H1 (cell line): ENCODE results near the gene JUN. TPM values are rescaled to one million over a fixed set of nuclear protein-coding genes. Genes with fewer than 3 reads are reported as not detected.

ENCODE experiments used
- CTCF ChIA-PET: fragments of 300-600 bp; sonication (Branson Sonifier 250); formaldehyde crosslinking; loops from one replicate; lab custom pipeline; 2021; ENCODE audit not compliant: partially characterized antibody; lab: Charles Lee
- POLR2A ChIA-PET: fragments of 300-600 bp; sonication (Branson Sonifier 250); formaldehyde crosslinking; loops from one replicate; lab custom pipeline; 2021; ENCODE audit warnings: inconsistent platforms; ENCODE audit not compliant: partially characterized antibody; lab: Charles Lee
- DNase-seq, 2 experiments: peaks; one replicate each; pipeline versions ENCODE4 v3.0.0 to v3.0.0-alpha.2; 2010 to 2022; ENCODE audit warnings: low spot score in 2 of 2, low read depth in 1 of 2, mixed read lengths in 1 of 2
- FAIRE-seq: peaks from 2 replicates; lab custom pipeline; 2011; peaks lifted over from hg19 to GRCh38; lab: Jason Lieb, UNC
- H2AFZ ChIP-seq: 2 replicates; pipeline ENCODE4 v1.8.1; 2012; ENCODE audit warnings: low read length, inconsistent platforms
- H2AK5ac ChIP-seq: 2 replicates; pipeline ENCODE4 v1.6.1; 2013; ENCODE audit warnings: low read depth, low read length
- H2BK120ac ChIP-seq: replicated peaks from 2 replicates; pipeline ENCODE3; 2013; ENCODE audit warnings: low read depth, low read length, inconsistent platforms
- H2BK12ac ChIP-seq: 2 replicates; pipeline ENCODE4 v1.6.1; 2013; ENCODE audit warnings: low read depth, low read length
- H2BK15ac ChIP-seq: 2 replicates; pipeline ENCODE4 v1.6.1; 2013; ENCODE audit warnings: low read length
- H2BK20ac ChIP-seq: 2 replicates; pipeline ENCODE4 v1.6.1; 2013; ENCODE audit warnings: low read length
- H2BK5ac ChIP-seq: 2 replicates; pipeline ENCODE4 v1.6.1; 2013; ENCODE audit warnings: low read depth, low read length
- H3K14ac ChIP-seq: 2 replicates; pipeline ENCODE4 v1.6.1; 2013; ENCODE audit warnings: inconsistent platforms; ENCODE audit not compliant: insufficient read length
- H3K18ac ChIP-seq: 2 replicates; pipeline ENCODE4 v1.6.1; 2013; ENCODE audit warnings: low read length; ENCODE audit errors: extremely low read depth
- H3K23ac ChIP-seq: 2 replicates; pipeline ENCODE4 v1.6.1; 2013; ENCODE audit warnings: inconsistent platforms; ENCODE audit not compliant: insufficient read length
- H3K23me2 ChIP-seq: 2 replicates; pipeline ENCODE4 v1.6.1; 2013; ENCODE audit warnings: low read depth, low read length
- H3K27ac ChIP-seq: 2 replicates; pipeline ENCODE4 v1.6.1; 2011; ENCODE audit warnings: low read depth, low read length, inconsistent platforms
- H3K27me3 ChIP-seq, 4 experiments: replicated peaks in 1 of 4; 1 replicate in 1 of 4; 2 replicates in 3 of 4; pipeline versions ENCODE4 v1.6.1 to v1.8.1; 2011 to 2013; ENCODE audit warnings: low read length in 3 of 4, mild to moderate bottlenecking in 3 of 4, inconsistent platforms in 2 of 4, mixed read lengths in 2 of 4, moderate library complexity in 1 of 4; ENCODE audit not compliant: control insufficient read depth in 3 of 4, insufficient read depth in 3 of 4; ENCODE audit errors: extremely low read depth in 1 of 4
- H3K36me3 ChIP-seq, 4 experiments: 2 replicates each; pipeline versions ENCODE4 v1.6.1 to v1.8.1; 2011 to 2013; ENCODE audit warnings: mild to moderate bottlenecking in 4 of 4, low read length in 3 of 4, moderate library complexity in 2 of 4, control low read depth in 1 of 4, inconsistent platforms in 1 of 4; ENCODE audit not compliant: insufficient read depth in 4 of 4, control insufficient read depth in 2 of 4
- H3K4ac ChIP-seq: replicated peaks from 2 replicates; pipeline ENCODE3; 2013; ENCODE audit warnings: low read length, low read depth, mixed read lengths, inconsistent platforms; ENCODE audit not compliant: insufficient read length
- H3K4me1 ChIP-seq, 4 experiments: replicated peaks in 1 of 4; 1 replicate in 1 of 4; 2 replicates in 3 of 4; pipeline versions ENCODE4 v1.6.1 to v1.8.1; 2011 to 2013; ENCODE audit warnings: low read length in 3 of 4, inconsistent platforms in 2 of 4, mixed read lengths in 1 of 4; ENCODE audit not compliant: insufficient read depth in 4 of 4, control insufficient read depth in 3 of 4
- H3K4me2 ChIP-seq, 2 experiments: 2 replicates each; pipeline versions ENCODE4 v1.6.1 to v1.8.1; 2011 to 2013; ENCODE audit warnings: low read depth in 2 of 2, low read length in 2 of 2, control low read depth in 1 of 2, inconsistent platforms in 1 of 2, mild to moderate bottlenecking in 1 of 2; ENCODE audit not compliant: insufficient read depth in 1 of 2
- H3K4me3 ChIP-seq, 4 experiments: fragments of 200-600, 300-600 bp in 1 of 4; sonication (generic), shearing (Covaris generic), sonication (Bioruptor Twin) in 1 of 4; 2 replicates each; pipeline versions ENCODE4 v1.5.1 to v1.8.1; 2011 to 2016; ENCODE audit warnings: low read length in 4 of 4, low read depth in 3 of 4, control low read depth in 2 of 4, inconsistent platforms in 2 of 4, mild to moderate bottlenecking in 2 of 4, mixed read lengths in 1 of 4, moderate library complexity in 1 of 4; ENCODE audit not compliant: insufficient read depth in 2 of 4; ENCODE audit errors: extremely low read depth in 1 of 4
- H3K56ac ChIP-seq: replicated peaks from 2 replicates; pipeline ENCODE3; 2013; ENCODE audit warnings: low read depth, mild to moderate bottlenecking, mixed read lengths, low read length, inconsistent platforms; ENCODE audit not compliant: insufficient read length
- H3K79me1 ChIP-seq: 2 replicates; pipeline ENCODE4 v1.6.1; 2013; ENCODE audit warnings: low read depth, low read length, control low read depth
- H3K79me2 ChIP-seq, 2 experiments: 2 replicates each; pipeline versions ENCODE4 v1.6.1 to v1.8.1; 2012 to 2013; ENCODE audit warnings: low read length in 2 of 2, mild to moderate bottlenecking in 2 of 2, inconsistent platforms in 1 of 2; ENCODE audit not compliant: insufficient read depth in 2 of 2, control insufficient read depth in 1 of 2
- H3K9ac ChIP-seq, 4 experiments: replicated peaks in 1 of 4; 1 replicate in 1 of 4; 2 replicates in 3 of 4; pipeline versions ENCODE4 v1.6.1 to v1.8.1; 2011 to 2013; ENCODE audit warnings: low read depth in 3 of 4, low read length in 3 of 4, control low read depth in 2 of 4, mild to moderate bottlenecking in 2 of 4, moderate library complexity in 2 of 4, inconsistent platforms in 1 of 4; ENCODE audit errors: extremely low read depth in 1 of 4
- H3K9me3 ChIP-seq, 2 experiments: 2 replicates each; pipeline versions ENCODE4 v1.6.1 to v1.8.1; 2012 to 2013; ENCODE audit warnings: mild to moderate bottlenecking in 2 of 2, moderate library complexity in 2 of 2, control low read depth in 1 of 2, inconsistent platforms in 1 of 2, low read depth in 1 of 2, low read length in 1 of 2, mixed read lengths in 1 of 2; ENCODE audit not compliant: insufficient read depth in 2 of 2
- H4K20me1 ChIP-seq, 2 experiments: replicated peaks in 1 of 2; 2 replicates each; pipeline versions ENCODE3 to v1.8.1; 2011 to 2013; ENCODE audit warnings: inconsistent platforms in 2 of 2, low read length in 2 of 2, mild to moderate bottlenecking in 1 of 2; ENCODE audit not compliant: insufficient read depth in 2 of 2, control insufficient read depth in 1 of 2
- H4K5ac ChIP-seq: 2 replicates; pipeline ENCODE4 v1.6.1; 2013; ENCODE audit warnings: low read length, low read depth, mixed read lengths, inconsistent platforms; ENCODE audit not compliant: insufficient read length
- H4K8ac ChIP-seq: 2 replicates; pipeline ENCODE4 v1.8.0; 2013; ENCODE audit warnings: mild to moderate bottlenecking, moderate library complexity, low read length, inconsistent platforms; ENCODE audit not compliant: insufficient read depth; ENCODE audit errors: extremely low read depth
- H4K91ac ChIP-seq: replicated peaks from 2 replicates; pipeline ENCODE3; 2013; ENCODE audit warnings: low read length, mixed read lengths, inconsistent platforms; ENCODE audit not compliant: insufficient read length
- EZH2 ChIP-seq: fragments of 200-600 bp; sonication (generic); IDR thresholded peaks from 2 replicates; pipeline ENCODE4 v1.7.1; 2012; ENCODE audit warnings: low read depth, mild to moderate bottlenecking, moderate library complexity, low read length, inconsistent platforms; ENCODE audit not compliant: severe bottlenecking
- KDM1A ChIP-seq: fragments of 200-600, 300-600 bp; sonication (generic); IDR thresholded peaks from 2 replicates; pipeline ENCODE4 v1.7.1; 2016; ENCODE audit warnings: mild to moderate bottlenecking, low read length, borderline replicate concordance
- NANOG ChIP-seq: IDR thresholded peaks from 2 replicates; pipeline ENCODE4 v1.6.1; 2011; ENCODE audit warnings: low read length, low read depth, mild to moderate bottlenecking, inconsistent platforms; ENCODE audit not compliant: insufficient read depth, poor library complexity, severe bottlenecking
- POLR2A ChIP-seq, 2 experiments: IDR thresholded peaks; 1 replicate in 1 of 2; 2 replicates in 1 of 2; pipeline ENCODE4 v1.6.1; 2011; ENCODE audit warnings: low read depth in 2 of 2, low read length in 2 of 2, mild to moderate bottlenecking in 2 of 2; ENCODE audit errors: control extremely low read depth in 1 of 2
- POLR2AphosphoS5 ChIP-seq: IDR thresholded peaks from 2 replicates; pipeline ENCODE4 v1.6.1; 2011; ENCODE audit warnings: low read depth, low read length
- WGBS, 2 experiments: shearing (Covaris generic) in 1 of 2; methylation state at CpG; one replicate each; pipeline versions ENCODE4 v1.1.6 to v1.1.7; 2013 to 2015; ENCODE audit warnings: low lambda C conversion rate in 2 of 2, mixed read lengths in 2 of 2, inconsistent platforms in 1 of 2, low coverage in 1 of 2, missing lambda C conversion rate in 1 of 2; ENCODE audit not compliant: insufficient replicate concordance in 2 of 2, insufficient coverage in 1 of 2, insufficient read length in 1 of 2; ENCODE audit errors: extremely low coverage in 1 of 2, missing lambda C conversion rate in 1 of 2; 5-methylcytosine and 5-hydroxymethylcytosine counted together
- polyA plus RNA-seq, 7 experiments: library from polyadenylated mRNA; depleted of rRNA in 3 of 7; stranded (reverse) in 5 of 7; unstranded in 2 of 7; fragments of >200 nt in 5 of 7; fragments of 200-250 nt in 2 of 7; gene quantifications; 1 replicate in 5 of 7; 2 replicates in 1 of 7; 4 replicates in 1 of 7; pipeline versions ENCODE4 v1.2.1 to v1.2.3, GENCODE V29; 2011 to 2013; ENCODE audit warnings: missing spikeins in 2 of 7, mixed read lengths in 2 of 7
- total RNA-seq: library from RNA; stranded (reverse); fragmentation: NEBNext Ultra II Directional; extraction: Animal tissue kit (Norgen Biotek cat#: 25700); gene quantifications from 2 replicates; pipeline ENCODE4 v1.2.1, GENCODE V29; 2021
- TF ChIP-seq, protein P1 (sequence below): IDR thresholded peaks from 2 replicates; pipeline ENCODE4 v1.6.1; 2011; ENCODE audit warnings: low read length, improper control_type of control experiment

The JUN gene
- total and polyA plus RNA-seq, 2 of the 8 experiments (the other 6 are each of a cell fraction or from before 2014, with no cell fraction given) = 4.4 to 10.9 TPM

DNA sequence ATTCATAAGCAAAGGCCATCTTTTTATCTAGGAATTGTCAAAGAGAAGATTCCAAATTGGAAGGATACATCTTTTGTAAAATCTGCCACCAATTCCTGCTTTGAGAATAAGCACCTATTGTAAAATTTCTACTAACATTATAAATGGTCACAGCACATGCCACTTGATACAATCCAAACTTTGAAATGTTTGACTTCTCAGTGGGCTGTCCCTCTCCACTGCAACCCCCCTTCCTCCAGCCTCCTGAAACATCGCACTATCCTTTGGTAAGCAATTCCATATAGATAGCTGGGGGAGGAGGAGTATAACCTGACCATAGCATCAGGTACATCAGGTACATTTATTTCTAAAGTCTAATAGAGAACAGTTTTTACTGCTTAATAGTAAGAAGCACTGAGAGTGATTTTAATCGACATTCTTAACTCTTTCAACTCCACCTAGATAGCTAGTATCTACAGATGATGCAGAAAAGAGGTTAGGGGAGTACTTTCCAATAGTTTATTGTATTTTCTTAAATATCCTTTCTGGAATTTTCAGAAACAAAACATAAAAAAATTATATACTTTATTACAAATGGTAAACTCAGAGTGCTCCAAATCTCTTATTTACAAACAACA is 2.9 kb downstream of the JUN start:
- Histone ChIP-seq H3K56ac (no peak overlapping the region), H4K5ac (no peak overlapping the region), H3K4me3 (peak overlapping the region in 2 of 4 experiments; percentile 54 to 71; a peak in 3 of 8 replicates), H2BK15ac (no peak overlapping the region), H3K4me1 (peaks cover 0 to 15% (median 2%) of the 10 kb centered on the region in 4 experiments; a peak in 5 of 7 replicates), H3K27me3 (peaks cover 7 to 37% (median 22%) of the 10 kb centered on the region in 4 experiments; a peak in 6 of 7 replicates), H4K91ac (no peak overlapping the region), H3K79me2 (peaks cover 0 to 8% of the 10 kb centered on the region in 2 experiments; a peak in 1 of 4 replicates), H3K27ac (no peak overlapping the region), H3K4ac (no peak overlapping the region), H3K18ac (no peak overlapping the region), H3K79me1 (no peaks in the 10 kb centered on the region; the same call in 1 of the 2 replicates), H2AK5ac (no peak overlapping the region), H3K36me3 (no peaks in the 10 kb centered on the region), H3K14ac (no peak overlapping the region), H2BK5ac (no peak overlapping the region), H2AFZ (no peak overlapping the region), H3K4me2 (peak overlapping the region; percentile 94 to 97; a peak in 2 of 4 replicates), H2BK120ac (no peak overlapping the region), H2BK20ac (no peak overlapping the region), H4K8ac (no peak overlapping the region), H3K9me3 (no peaks in the 10 kb centered on the region), H3K9ac (no peak overlapping the region), H2BK12ac (no peak overlapping the region), H4K20me1 (peaks cover 0 to 12% of the 10 kb centered on the region in 2 experiments)
- CTCF ChIA-PET = interaction anchor here (1.0 to 3.0 kb wide), 5 partner anchors 8 to 918 kb away, joined by 3 to 12 read pairs (median 8); no protein-coding TSS in a partner anchor
- FAIRE-seq (no peak), DNase-seq (no peak)
- POLR2A ChIA-PET = interaction anchor here (0.6 kb wide), 1 partner anchor 68 kb away, joined by 3 read pairs; no protein-coding TSS in a partner anchor
- 85% methylated on average over 2 of the region's 2 CpGs; no CpG with 5 or more reads in 1 of the 2 experiments for WGBS, 2 experiments
- TF ChIP-seq, protein P1, sequence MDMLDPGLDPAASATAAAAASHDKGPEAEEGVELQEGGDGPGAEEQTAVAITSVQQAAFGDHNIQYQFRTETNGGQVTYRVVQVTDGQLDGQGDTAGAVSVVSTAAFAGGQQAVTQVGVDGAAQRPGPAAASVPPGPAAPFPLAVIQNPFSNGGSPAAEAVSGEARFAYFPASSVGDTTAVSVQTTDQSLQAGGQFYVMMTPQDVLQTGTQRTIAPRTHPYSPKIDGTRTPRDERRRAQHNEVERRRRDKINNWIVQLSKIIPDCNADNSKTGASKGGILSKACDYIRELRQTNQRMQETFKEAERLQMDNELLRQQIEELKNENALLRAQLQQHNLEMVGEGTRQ = no peak
- TF ChIP-seq KDM1A (no peak), EZH2 (no peak), POLR2AphosphoS5 (peak; percentile 82), POLR2A (IDR thresholded peaks at IDR 0.05; ENCODE audit: control extremely low read depth in 1 of 2, low read depth in 2 of 2, low read length in 2 of 2) (peak; percentile 41 to 67), NANOG (no peak)
- TF ChIP-seq, all 59 proteins: peak for 2
- Histone ChIP-seq H3K23ac (no peak overlapping the region), H3K23me2 (peaks cover 33% of the 10 kb centered on the region)
